ENCODE results near the gene BTBD6.

Gene BTBD6

GRCh38 chr14:105283028-105283427 is 34.7 kb downstream of the BTBD6 start:
- Histone ChIP-seq H4K20me1 (ENCODE audit: insufficient read depth) (no peaks in the 10 kb centered on the region), H3K4me3 (IDR thresholded peaks at IDR 0.05; ENCODE audit: insufficient read depth, low read depth, low read length) (no peak overlapping the region), H3K27me3 (ENCODE audit: insufficient read depth, low read depth) (no peaks in the 10 kb centered on the region), H2AFZ (ENCODE audit: low read depth) (no peak overlapping the region), H3K79me2 (ENCODE audit: insufficient read depth, low read depth) (no peaks in the 10 kb centered on the region), H3K4me1 (ENCODE audit: low read depth, poor library complexity, severe bottlenecking) (no peaks in the 10 kb centered on the region), H3K9ac (no peak overlapping the region), H3K4me2 (no peak overlapping the region), H3K36me3 (ENCODE audit: insufficient read depth) (no peaks in the 10 kb centered on the region), H3K27ac (no peak overlapping the region)
- TF ChIP-seq CTCF (conservative IDR thresholded peaks at IDR 0.05; ENCODE audit: low read depth, low read length), result no peak

GRCh38 chr14:105283899-105284298 is 35.6 kb downstream of the BTBD6 start:
- H4K20me1 ChIP-seq (ENCODE audit: insufficient read depth), result no peaks in the 10 kb centered on the region
- no peak overlapping the region for H3K9ac ChIP-seq
- H3K4me2 ChIP-seq, result no peak overlapping the region
- H3K79me2 ChIP-seq (ENCODE audit: insufficient read depth, low read depth), result no peaks in the 10 kb centered on the region
- H3K4me1 ChIP-seq (ENCODE audit: low read depth, poor library complexity, severe bottlenecking), result no peaks in the 10 kb centered on the region
- H3K27ac ChIP-seq, result no peak overlapping the region
- H3K36me3 ChIP-seq (ENCODE audit: insufficient read depth), result no peaks in the 10 kb centered on the region
- no peak overlapping the region for H3K4me3 ChIP-seq (IDR thresholded peaks at IDR 0.05; ENCODE audit: insufficient read depth, low read depth, low read length)
- H2AFZ ChIP-seq (ENCODE audit: low read depth), result no peak overlapping the region
- H3K27me3 ChIP-seq (ENCODE audit: insufficient read depth, low read depth), result no peaks in the 10 kb centered on the region
- no peak for TF ChIP-seq CTCF (conservative IDR thresholded peaks at IDR 0.05; ENCODE audit: low read depth, low read length)

- no peak overlapping the region for H3K9ac ChIP-seq
- TF ChIP-seq CTCF (conservative IDR thresholded peaks at IDR 0.05; ENCODE audit: low read depth, low read length), result no peak
- H3K79me2 ChIP-seq (ENCODE audit: insufficient read depth, low read depth), result no peaks in the 10 kb centered on the region
- no peak overlapping the region for H3K4me3 ChIP-seq (IDR thresholded peaks at IDR 0.05; ENCODE audit: insufficient read depth, low read depth, low read length)
- no peaks in the 10 kb centered on the region for H3K27me3 ChIP-seq (ENCODE audit: insufficient read depth, low read depth)
- H4K20me1 ChIP-seq (ENCODE audit: insufficient read depth), result no peaks in the 10 kb centered on the region
- no peaks in the 10 kb centered on the region for H3K4me1 ChIP-seq (ENCODE audit: low read depth, poor library complexity, severe bottlenecking)
- no peak overlapping the region for H3K4me2 ChIP-seq
- no peaks in the 10 kb centered on the region for H3K36me3 ChIP-seq (ENCODE audit: insufficient read depth)
- no peak overlapping the region for H2AFZ ChIP-seq (ENCODE audit: low read depth)
- H3K27ac ChIP-seq, result no peak overlapping the region
Measured at GRCh38 chr14:105285174-105285573, 36.8 kb downstream of the BTBD6 start.

GRCh38 chr14:105286759-105287144 is 38.4 kb downstream of the BTBD6 start:
- Histone ChIP-seq H3K4me1 (ENCODE audit: low read depth, poor library complexity, severe bottlenecking) (no peaks in the 10 kb centered on the region), H3K4me3 (IDR thresholded peaks at IDR 0.05; ENCODE audit: insufficient read depth, low read depth, low read length) (no peak overlapping the region), H3K27me3 (ENCODE audit: insufficient read depth, low read depth) (no peaks in the 10 kb centered on the region), H4K20me1 (ENCODE audit: insufficient read depth) (no peaks in the 10 kb centered on the region), H3K79me2 (ENCODE audit: insufficient read depth, low read depth) (no peaks in the 10 kb centered on the region), H3K4me2 (no peak overlapping the region), H2AFZ (ENCODE audit: low read depth) (no peak overlapping the region), H3K36me3 (ENCODE audit: insufficient read depth) (no peaks in the 10 kb centered on the region), H3K27ac (no peak overlapping the region), H3K9ac (no peak overlapping the region)
- no peak for TF ChIP-seq CTCF (conservative IDR thresholded peaks at IDR 0.05; ENCODE audit: low read depth, low read length)
